GM18517 (cell line): ENCODE data around the gene MBD3L3.
"Not testable (repeated sequence)": the region's sequence is repeated elsewhere in the genome, so short reads cannot be mapped to it uniquely, and the experiment has no call there.

Source experiments
- ATAC-seq: cut with Tn5 transposase; IDR thresholded peaks from one replicate; pipeline ENCODE4 v1.9.1; 2021; ENCODE audit warnings: mild to moderate bottlenecking, moderate library complexity; ENCODE audit not compliant: unreplicated experiment

The MBD3L3 gene

DNA sequence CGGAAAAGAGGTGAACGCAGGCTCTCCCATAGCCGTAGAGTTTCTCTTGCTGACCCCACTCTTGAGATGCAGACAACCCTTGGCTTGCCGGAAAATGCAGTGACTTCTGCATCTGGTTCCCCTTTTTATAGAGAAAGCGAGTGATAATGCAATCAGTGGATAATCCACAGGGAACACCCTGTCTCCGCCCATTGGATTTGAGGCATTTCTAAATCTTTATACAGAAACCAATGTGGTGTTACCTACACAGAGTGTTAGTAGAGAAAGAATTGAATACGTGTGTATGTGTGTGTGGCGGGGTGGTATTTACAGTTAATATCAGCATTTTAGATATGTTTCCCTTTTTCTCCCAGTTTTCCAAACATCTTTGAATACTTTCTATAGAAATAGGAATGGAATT is at the start of gene MBD3L3:
TSS of gene MBD3L3 (minus strand) at position 101 of the 400 bp plus-strand sequence. CDS start at position 30, 71 bp downstream.
- ATAC-seq = not testable (repeated sequence)

DNA sequence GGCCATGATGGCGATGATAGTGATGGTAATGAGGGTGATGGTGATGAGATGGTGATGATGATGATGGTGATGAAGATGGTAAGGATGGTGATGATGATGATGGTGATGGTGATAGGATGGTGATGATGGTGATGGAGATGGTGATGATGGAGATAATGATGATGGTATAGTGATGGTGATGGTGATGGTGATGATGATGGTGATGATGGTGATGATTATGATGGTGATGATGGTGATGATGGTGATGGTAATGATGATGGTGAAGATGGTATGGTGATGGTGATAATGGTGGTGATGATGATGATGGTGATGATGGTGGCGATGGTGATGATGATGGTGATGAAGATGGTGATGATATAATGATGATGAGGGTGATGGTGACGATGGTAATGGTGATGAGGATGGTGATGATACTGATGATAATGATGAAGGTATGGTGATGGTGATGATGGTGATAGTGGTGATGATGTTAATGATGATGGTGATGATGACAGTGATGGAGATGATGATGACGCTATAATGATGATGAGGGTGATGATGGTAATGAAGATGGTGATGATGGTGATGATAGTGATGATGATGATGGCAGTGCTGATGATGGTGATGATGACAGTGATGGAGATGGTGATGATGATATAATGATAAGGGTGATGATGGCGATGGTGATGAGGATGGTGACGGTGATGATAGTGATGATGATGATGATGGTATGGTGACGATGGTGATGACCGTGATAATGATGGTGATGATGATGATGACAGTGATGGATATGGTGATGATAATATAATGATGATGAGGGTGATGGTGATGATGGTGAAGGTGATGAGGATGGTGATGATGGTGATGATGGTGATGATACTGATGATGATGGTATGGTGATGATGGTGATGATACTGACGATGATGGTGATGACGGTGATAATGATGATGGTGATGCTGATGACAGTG is 48.5 kb upstream of the MBD3L3 start:
- ATAC-seq = no peak

DNA sequence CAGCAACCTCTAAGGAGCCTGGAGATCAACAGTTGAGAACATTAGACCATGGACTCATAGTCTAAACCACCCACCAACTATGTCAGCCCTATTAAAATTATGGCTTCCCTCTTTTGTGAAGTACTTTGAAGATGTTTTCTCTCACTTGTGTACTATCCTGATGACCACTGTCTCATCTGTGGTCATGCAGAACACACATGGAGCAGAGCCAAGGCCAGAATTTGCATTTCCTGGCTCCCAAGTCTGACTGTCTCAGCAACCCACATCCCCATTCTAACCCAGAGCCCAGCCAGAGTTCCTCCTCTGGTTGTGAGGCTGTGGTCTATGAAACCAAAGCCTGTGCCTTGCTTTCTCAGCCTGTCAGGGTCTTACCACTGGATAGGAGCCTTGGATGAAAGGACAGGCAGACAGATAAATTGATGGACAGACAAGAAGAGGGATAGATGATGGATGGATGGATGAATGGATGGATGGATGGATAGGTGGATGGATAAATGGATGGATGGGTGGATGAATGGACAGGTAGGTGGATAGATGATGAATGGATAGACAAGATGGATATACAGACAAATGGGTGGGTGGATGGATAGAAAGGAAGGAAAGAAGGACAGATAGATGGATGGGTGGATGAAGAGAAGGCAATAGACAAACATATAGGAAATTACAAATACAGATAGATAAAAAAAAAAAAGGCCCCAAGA is 46.4 kb upstream of the MBD3L3 start:
- no peak for ATAC-seq

DNA sequence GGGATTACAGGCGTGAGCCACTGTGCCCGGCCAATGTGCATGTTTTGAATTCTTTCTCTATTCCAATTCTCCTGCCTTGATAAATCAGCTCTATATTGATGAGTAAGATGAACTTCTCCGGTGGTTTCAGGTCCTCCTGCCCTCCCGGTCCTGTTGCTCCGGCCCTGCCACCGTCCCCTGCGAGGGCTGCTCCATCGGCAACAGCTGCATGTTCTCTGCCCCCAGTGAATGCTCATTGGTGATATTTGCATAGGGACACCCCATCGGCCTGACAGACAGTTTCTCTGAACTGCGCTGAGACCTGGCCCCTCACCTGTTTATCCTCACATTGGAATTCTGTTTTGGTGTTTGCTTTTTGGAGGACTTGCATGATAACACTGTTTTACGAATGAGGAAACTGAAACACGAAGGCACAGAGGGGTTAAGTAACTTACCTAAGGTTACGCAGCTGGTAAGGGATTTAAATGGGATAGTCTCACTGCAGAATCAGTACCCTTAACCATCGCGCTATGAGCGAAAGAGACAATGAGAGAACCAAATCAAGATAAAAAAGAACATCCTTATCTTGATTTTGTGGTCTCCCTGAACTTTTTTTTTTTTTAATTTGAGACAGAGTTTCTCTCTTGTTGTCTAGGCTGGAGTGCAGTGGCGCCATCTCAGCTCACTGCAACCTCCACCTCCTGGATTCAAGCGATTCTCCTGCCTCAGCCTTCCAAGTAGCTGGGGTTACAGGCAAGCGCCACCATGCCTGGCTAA is 43.2 kb upstream of the MBD3L3 start:
- ATAC-seq = no peak

DNA sequence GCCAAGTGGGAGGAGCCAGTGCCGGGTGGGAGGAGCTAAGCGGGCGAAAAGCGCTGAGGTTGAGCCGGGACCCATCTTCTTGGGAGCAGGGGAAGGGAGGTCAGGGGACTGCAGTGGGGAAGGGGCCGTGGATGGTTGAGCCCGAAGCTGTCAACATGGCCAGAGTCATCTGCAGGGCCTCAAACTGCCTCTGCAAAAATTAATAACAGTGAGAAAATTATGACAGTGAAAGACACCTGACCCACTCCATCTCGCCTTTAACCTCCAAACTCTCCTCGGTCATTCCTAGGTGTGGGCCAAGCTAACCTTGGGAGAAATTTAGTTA is 41.1 kb upstream of the MBD3L3 start:
- no peak for ATAC-seq

DNA sequence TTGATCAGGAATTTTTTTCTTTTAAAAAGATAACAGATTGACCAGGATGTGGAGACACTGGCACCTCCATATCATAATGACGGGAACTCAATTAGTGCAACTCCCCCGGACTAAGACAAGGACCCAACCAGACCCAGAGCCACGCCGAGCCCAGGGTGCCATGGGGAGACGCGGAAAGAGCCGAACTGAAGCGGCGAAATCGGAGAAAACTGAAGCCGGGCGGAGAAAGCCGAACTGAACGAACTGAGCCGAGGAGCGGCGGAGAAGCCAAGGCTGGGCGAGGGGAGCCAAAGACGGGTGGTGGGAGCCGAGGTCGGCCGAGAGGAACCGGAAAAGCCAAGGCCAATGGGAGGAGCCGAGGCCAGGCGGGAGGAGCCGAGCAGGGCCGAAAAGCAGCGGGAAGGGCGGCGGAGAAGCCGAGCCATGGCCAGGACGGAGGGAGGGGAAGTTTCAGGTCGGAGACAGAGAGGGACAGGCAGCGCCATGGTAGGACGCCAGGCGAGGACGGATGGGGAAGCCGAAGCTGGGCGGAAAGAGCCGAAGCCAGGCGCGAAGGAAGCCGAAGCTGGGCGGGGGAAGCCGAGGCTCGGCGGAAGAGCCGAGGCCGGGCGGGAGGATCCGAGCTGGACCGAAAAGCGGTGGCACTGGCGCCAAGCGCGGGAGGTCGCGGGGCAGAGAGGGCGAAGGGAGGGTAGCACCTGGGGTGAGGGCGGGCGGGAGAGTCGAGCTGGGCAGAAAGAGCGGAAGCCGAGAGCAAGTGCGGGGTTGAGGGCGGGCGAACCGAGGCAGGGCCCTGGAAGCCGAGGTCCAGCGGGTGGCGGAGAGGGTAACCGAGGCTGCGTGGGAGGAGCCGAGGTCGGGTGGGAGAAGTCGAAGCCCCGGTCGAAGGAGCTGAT is 40.5 kb upstream of the MBD3L3 start:
- ATAC-seq = peak; percentile 86

DNA sequence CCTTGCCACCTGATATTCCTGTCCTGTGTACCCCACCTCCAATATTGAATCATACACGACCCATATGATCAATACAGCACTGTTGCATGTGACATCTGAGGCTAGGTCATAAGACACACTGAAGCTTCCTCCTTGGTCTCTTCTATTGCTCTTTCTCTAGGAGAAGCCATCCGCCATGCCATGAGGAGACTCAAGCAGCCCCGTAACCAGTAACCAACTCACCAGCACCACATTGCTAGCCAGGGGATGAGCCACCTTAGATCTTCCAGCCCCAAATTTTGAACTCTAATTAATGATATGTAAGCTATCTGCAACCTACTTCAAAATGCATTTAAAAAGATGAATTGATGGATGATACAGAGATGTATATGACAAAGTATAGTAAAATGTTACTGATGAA is 39.6 kb upstream of the MBD3L3 start:
- no peak for ATAC-seq

DNA sequence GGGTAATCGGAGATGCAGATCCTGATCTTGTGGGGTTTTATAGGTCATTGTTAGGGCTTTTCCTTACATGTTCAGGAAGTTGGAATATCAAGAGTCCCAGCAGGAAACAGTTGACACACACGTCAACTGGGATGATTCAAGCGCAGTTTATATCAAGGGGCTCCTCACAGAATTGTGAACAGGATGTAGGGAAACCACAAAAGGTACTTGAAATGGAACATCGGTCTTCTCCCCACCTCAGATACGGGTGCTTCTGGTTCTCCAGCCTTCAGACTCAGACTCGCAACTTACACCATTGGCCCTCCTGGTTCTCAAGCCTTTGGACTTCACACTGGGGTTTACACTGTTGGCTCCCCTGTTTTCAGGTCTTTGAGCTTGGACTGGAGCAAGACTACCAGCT is 30.5 kb upstream of the MBD3L3 start:
- ATAC-seq = no peak

DNA sequence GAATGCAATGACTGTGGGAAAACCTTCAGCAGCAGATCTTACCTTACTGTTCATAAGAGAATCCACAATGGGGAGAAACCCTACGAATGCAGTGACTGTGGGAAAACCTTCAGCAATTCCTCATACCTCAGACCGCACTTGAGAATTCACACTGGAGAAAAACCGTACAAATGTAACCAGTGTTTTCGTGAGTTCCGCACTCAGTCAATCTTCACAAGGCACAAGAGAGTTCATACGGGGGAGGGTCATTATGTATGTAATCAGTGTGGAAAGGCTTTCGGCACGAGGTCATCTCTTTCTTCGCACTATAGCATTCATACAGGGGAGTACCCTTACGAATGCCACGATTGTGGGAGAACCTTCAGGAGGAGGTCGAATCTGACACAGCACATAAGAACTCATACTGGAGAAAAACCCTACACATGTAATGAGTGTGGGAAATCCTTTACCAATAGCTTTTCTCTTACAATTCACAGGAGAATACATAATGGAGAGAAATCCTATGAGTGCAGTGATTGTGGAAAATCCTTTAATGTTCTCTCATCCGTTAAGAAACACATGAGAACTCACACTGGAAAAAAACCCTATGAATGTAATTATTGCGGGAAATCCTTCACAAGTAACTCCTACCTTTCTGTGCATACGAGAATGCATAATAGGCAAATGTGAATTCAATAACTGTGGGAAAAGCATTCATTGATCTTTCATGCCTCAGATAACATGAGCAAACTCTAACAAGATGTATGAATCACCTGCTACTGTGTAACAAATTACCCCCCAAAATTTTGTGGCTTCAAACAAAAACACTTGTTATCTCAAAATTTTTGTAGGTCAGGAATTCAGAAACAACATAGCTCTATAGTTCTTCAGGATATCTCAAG is 24.8 kb upstream of the MBD3L3 start:
- no peak for ATAC-seq

DNA sequence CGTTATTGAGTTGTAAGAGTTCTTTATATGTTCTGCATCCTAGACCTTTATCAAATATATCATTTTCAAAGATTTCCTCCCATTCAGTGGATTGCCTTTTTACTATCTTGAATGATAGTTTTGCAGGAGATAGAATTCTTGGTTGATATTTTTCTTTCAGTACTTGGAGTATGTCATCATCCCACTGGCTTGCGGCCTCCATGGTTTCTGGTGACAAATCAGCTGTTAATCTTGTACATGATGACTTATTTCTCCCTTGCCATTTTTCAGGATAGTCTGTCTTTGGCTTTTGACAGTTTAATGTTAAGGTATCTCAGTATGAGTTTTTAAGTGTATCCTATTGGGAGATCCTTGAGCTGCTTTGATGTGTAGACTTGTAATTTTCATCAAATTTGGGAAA is 19.5 kb upstream of the MBD3L3 start:
- ATAC-seq = no peak

DNA sequence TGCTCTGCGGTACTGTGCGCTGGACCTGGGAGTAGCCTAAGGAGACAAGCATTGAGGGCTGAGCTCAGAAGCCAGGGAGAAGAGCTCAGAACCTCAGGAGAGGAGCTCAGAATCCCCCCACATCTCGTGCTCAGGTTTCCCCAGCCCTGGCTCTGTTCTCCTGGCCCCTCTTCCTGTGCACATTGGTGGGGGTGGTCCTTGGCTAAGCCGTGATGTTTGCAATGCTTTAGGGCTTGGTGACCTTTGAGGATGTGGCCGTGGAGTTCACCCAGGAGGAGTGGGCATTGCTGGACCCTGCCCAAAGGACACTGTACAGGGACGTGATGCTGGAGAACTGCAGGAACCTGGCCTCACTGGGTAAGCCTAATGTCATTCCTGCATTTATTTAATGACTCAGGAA is 17.7 kb upstream of the MBD3L3 start:
- ATAC-seq = no peak

DNA sequence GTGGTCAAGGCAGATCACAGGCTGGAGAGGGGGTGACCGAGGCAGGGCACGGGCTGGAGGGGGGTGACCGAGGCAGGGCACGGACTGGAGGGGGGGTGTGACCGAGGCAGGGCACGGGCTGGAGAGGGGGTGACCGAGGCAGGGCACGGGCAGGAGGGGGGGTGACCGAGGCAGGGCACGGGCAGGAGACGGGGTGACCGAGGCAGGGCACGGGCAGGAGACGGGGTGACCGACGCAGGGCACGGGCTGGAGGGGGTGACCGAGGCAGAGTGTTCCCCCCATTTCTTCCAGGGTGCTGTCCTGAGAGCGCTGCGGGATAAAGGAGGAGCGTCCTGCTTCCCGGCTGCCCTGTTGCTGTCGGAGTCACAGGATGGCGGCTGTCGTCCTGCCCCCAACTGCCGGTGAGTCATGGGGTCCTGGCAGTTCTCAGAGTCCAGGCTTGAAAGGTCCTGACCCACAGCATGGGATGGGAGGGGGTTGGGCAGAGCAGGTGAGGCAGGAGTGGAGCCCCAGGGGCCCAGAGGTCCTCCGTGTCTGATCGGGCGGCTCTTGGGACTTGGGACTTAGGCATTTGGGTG is 16.3 kb upstream of the MBD3L3 start:
- ATAC-seq = no peak

DNA sequence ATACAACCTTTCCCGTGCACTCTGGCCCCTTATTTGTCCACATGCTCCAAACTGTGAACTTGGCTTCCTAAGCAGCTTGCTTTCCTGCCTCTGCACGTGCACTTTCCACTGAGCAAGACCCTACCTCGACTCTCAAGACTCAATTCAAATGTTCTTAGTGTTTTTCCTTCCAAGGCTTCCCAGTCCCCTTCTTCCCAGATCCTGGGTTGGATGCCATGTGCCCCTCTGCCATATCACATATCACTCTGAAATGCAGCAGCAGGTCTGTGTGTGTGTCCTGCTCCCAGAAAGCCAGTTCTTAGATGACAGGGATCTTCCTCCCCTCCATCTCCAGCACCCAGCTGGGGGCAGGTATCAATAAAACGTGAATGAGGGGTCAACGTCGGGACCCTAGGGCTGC is 14.1 kb upstream of the MBD3L3 start:
- ATAC-seq = no peak

DNA sequence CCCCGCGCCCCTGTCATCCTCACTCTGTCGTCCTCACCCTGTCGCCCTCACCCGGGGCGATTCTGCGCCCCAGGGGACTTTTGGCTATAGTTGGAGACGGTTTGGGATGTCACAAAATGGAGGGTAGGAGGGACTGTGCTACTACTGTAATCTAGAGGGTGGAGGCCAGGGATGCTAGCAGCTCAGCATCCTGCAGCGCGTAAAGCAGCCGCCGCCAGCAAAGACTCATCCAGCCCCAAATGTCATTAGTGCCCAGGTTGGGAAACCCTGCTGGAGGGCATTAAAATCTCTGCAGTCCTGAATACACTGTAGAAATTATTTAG is 11.4 kb upstream of the MBD3L3 start:
- no peak for ATAC-seq

DNA sequence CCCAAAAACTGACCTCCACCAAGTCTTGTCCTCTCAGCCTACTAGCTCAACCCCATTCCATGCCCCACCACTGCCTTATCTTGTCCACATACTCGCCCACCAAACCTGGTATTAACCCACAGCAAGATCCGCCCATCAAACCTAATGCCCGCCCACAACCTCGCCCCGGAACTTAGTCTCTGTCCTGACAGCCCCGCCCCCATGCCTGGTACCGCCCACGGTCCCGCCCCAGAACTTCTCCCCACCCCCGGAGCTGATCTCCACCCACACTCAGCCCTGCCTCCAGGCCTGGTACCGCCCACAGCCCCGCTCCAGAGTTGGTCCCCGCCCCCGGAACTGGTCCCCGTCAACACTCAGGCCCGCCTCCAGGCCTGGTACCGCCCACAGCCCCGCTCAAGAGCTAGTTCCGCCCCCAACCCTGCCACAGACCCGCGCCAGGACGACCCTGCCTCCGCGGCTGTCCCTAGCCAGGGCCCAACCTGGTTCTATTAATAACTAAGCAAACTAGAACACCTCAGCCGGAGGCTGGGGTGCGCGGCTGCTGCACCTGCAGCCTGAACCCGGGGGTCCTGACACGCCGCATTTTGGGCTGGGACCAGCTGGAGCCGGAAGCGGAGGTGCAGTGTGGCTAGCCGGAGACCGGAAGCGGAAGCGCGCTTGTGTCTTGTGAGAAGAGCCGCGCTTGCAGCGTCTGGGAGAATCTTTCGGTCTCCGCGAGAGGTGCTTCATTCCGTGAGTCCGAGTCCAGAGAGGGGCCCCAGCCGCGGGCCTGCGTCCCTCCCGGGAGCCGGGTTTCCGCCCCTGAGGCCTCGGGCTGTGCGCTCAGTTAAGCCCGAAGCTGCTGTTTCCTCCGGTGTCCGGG is 10.8 kb upstream of the MBD3L3 start, which contains the start of gene ZNF557:
TSS of gene ZNF557 (plus strand) at position 662 of the 862 bp plus-strand sequence. CDS start 5,372 bp downstream, outside the sequence.
- ATAC-seq = peak; percentile 84

DNA sequence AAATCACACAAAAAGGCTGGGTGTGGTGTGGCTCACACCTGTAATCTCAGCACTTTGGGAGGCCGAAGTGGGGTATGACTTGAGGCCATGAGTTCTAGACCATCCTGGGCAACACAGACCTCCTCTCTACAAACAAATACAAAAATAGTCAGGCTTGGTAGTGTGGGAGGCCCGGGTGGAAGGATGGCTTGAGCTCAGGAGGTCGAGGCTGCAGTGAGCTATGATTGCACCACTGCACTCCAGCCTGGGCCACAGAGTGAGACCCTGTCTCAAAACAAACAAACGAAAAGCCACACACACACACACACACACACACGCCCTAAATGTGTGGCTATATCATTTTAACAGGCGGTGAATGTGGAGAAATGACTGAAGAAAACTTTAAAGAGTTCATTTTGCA is 10.1 kb upstream of the MBD3L3 start:
- no peak for ATAC-seq

DNA sequence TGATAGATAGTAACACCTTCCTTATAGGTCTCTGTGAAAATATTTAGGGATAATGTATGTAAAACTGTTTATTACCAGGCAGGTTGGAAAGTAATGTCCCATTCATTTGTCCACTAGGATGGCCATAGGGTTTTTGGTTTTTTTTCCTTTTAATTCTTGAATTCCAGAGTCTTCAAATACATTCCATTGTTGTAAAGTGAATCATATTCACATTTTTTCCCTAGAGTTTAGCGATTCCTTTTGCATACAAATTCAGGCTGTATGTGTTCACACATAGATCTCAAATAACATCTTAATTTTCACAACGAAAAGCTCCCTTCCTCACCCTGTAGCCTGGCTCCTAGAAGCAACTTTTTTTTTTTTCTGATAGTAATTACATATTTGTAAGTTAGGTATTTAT is 9.2 kb upstream of the MBD3L3 start:
- no peak for ATAC-seq

DNA sequence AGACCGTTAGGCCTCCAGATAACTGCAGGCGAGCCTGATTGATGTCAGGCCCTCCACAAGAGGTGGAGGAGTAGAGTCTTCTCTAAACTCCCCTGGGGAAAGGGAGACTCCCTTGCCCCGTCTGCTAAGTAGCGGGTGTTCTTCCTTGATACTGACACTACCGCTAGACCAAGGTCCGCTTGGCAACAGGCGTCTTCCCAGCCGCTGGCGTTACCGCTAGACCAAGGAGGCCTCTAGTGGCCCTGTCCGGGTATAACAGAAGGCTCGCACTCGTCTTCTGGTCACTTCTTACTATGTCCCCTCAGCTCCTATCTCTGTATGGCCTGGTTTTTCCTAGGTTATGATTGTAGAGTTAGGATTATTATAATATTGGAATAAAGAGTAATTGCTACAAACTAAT is 8.6 kb upstream of the MBD3L3 start:
- not testable (repeated sequence) for ATAC-seq
